NB4 (cell line): Measurements from ENCODE around the gene MGRN1.

Experiments
- MYC ChIP-seq: IDR thresholded peaks from 2 replicates; pipeline ENCODE4 v1.6.1; 2011; ENCODE audit warnings: low read depth, low read length
- POLR2A ChIP-seq: IDR thresholded peaks from 2 replicates; pipeline ENCODE4 v1.6.1; 2011; ENCODE audit warnings: mild to moderate bottlenecking; ENCODE audit not compliant: insufficient read length; ENCODE audit errors: extremely low read depth
- TF ChIP-seq, protein P1 (sequence below): IDR thresholded peaks from one replicate; pipeline ENCODE4 v1.5.1; 2012; ENCODE audit warnings: low read depth, low read length
- TF ChIP-seq, protein P2 (sequence below): IDR thresholded peaks from 2 replicates; pipeline ENCODE4 v1.6.1; 2011; ENCODE audit warnings: low read depth, low read length

DNA sequence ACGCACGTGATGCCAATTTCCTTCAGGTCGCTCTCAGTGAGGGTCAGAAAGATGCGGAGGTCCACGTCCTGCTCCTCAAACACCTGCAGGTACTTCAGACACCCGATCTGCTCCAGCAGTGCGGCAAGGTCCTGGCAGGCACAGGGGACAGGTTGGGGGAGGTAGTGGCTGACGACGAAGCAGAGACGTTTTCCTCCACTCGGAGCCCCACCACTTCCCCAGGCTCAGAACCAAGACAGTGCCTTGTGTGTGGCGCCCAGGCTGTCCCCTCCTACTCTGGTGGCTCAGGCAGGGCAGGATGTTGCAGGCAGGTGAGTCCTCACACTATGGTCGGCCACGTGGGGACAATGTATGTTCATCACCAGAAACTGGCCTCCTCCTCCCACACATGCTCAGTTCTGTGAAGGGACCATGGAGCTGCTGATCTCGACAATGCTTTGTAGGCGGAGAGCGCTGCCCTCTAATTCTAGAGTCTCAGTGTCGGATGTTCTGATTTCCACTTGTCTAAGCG is 74.5 kb downstream of the MGRN1 start:
- TF ChIP-seq, protein P1, sequence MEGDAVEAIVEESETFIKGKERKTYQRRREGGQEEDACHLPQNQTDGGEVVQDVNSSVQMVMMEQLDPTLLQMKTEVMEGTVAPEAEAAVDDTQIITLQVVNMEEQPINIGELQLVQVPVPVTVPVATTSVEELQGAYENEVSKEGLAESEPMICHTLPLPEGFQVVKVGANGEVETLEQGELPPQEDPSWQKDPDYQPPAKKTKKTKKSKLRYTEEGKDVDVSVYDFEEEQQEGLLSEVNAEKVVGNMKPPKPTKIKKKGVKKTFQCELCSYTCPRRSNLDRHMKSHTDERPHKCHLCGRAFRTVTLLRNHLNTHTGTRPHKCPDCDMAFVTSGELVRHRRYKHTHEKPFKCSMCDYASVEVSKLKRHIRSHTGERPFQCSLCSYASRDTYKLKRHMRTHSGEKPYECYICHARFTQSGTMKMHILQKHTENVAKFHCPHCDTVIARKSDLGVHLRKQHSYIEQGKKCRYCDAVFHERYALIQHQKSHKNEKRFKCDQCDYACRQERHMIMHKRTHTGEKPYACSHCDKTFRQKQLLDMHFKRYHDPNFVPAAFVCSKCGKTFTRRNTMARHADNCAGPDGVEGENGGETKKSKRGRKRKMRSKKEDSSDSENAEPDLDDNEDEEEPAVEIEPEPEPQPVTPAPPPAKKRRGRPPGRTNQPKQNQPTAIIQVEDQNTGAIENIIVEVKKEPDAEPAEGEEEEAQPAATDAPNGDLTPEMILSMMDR = no peak
- TF ChIP-seq POLR2A (no peak), MYC (no peak)
- TF ChIP-seq, protein P2, sequence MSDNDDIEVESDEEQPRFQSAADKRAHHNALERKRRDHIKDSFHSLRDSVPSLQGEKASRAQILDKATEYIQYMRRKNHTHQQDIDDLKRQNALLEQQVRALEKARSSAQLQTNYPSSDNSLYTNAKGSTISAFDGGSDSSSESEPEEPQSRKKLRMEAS = no peak
